ENCODE measurements around the gene KDM4C.

Gene KDM4C

GRCh38 chr9:6843742-6844141 lies 86.0 kb downstream of the KDM4C start:
- TF ChIP-seq REST (IDR thresholded peaks at IDR 0.05; ENCODE audit: low read depth) (no peak), TAF1 (IDR thresholded peaks at IDR 0.05; ENCODE audit: low read depth) (no peak), MAX (IDR thresholded peaks at IDR 0.05) (no peak), TCF12 (IDR thresholded peaks at IDR 0.05; ENCODE audit: low read depth) (no peak), RAD21 (IDR thresholded peaks at IDR 0.05; ENCODE audit: low read depth) (no peak), CREB1 (IDR thresholded peaks at IDR 0.05; ENCODE audit: low read depth) (no peak), USF1 (IDR thresholded peaks at IDR 0.05) (no peak), ZBTB7A (IDR thresholded peaks at IDR 0.05; ENCODE audit: low read depth) (no peak), EGR1 (IDR thresholded peaks at IDR 0.05) (no peak), FOXM1 (IDR thresholded peaks at IDR 0.05; ENCODE audit: borderline replicate concordance, low read depth) (no peak), YY1 (IDR thresholded peaks at IDR 0.05; ENCODE audit: low read depth) (no peak), NFIC (IDR thresholded peaks at IDR 0.05) (no peak), CEBPB (IDR thresholded peaks at IDR 0.05) (no peak), TEAD4 (IDR thresholded peaks at IDR 0.05) (no peak), EP300 (IDR thresholded peaks at IDR 0.05; ENCODE audit: borderline replicate concordance) (no peak)

- TF ChIP-seq TAF1 (IDR thresholded peaks at IDR 0.05; ENCODE audit: low read depth), result no peak
- no peak for TF ChIP-seq TCF12 (IDR thresholded peaks at IDR 0.05; ENCODE audit: low read depth)
- no peak for TF ChIP-seq MAX (IDR thresholded peaks at IDR 0.05)
- TF ChIP-seq ZBTB7A (IDR thresholded peaks at IDR 0.05; ENCODE audit: low read depth), result no peak
These were observed 86.5 kb downstream of the KDM4C start for GRCh38 chr9:6844267-6844666.

GRCh38 chr9:6845128-6845826 lies 87.5 kb downstream of the KDM4C start:
- no peak for TF ChIP-seq TCF12 (IDR thresholded peaks at IDR 0.05; ENCODE audit: low read depth)

- no peak for TF ChIP-seq EP300 (IDR thresholded peaks at IDR 0.05; ENCODE audit: borderline replicate concordance)
- no peak for TF ChIP-seq EGR1 (IDR thresholded peaks at IDR 0.05)
- no peak for TF ChIP-seq REST (IDR thresholded peaks at IDR 0.05; ENCODE audit: low read depth)
- TF ChIP-seq CREB1 (IDR thresholded peaks at IDR 0.05; ENCODE audit: low read depth), result no peak
- TF ChIP-seq TEAD4 (IDR thresholded peaks at IDR 0.05), result peak; percentile 86
- TF ChIP-seq ZBTB7A (IDR thresholded peaks at IDR 0.05; ENCODE audit: low read depth), result no peak
- no peak for TF ChIP-seq USF1 (IDR thresholded peaks at IDR 0.05)
- no peak for TF ChIP-seq MAX (IDR thresholded peaks at IDR 0.05)
- peak; percentile 45 for TF ChIP-seq RAD21 (IDR thresholded peaks at IDR 0.05; ENCODE audit: low read depth)
- no peak for TF ChIP-seq YY1 (IDR thresholded peaks at IDR 0.05; ENCODE audit: low read depth)
- TF ChIP-seq CEBPB (IDR thresholded peaks at IDR 0.05), result no peak
These were observed 88.1 kb downstream of the KDM4C start for GRCh38 chr9:6845880-6846279.

GRCh38 chr9:6852243-6852963 lies 94.6 kb downstream of the KDM4C start:
- TF ChIP-seq MAX (IDR thresholded peaks at IDR 0.05) (no peak), TAF1 (IDR thresholded peaks at IDR 0.05; ENCODE audit: low read depth) (no peak), TCF12 (IDR thresholded peaks at IDR 0.05; ENCODE audit: low read depth) (no peak), ZBTB7A (IDR thresholded peaks at IDR 0.05; ENCODE audit: low read depth) (no peak), USF1 (IDR thresholded peaks at IDR 0.05) (no peak), NFIC (IDR thresholded peaks at IDR 0.05) (no peak), FOXM1 (IDR thresholded peaks at IDR 0.05; ENCODE audit: borderline replicate concordance, low read depth) (no peak), YY1 (IDR thresholded peaks at IDR 0.05; ENCODE audit: low read depth) (no peak), TEAD4 (IDR thresholded peaks at IDR 0.05) (no peak), CEBPB (IDR thresholded peaks at IDR 0.05) (no peak), RAD21 (IDR thresholded peaks at IDR 0.05; ENCODE audit: low read depth) (no peak), CREB1 (IDR thresholded peaks at IDR 0.05; ENCODE audit: low read depth) (no peak), EP300 (IDR thresholded peaks at IDR 0.05; ENCODE audit: borderline replicate concordance) (no peak), EGR1 (IDR thresholded peaks at IDR 0.05) (no peak), REST (IDR thresholded peaks at IDR 0.05; ENCODE audit: low read depth) (no peak)
